Measurements from ENCODE around the gene IL17D. TPM values are rescaled to one million over a fixed set of nuclear protein-coding genes. Genes with fewer than 3 reads are reported as not detected.

IL17D gene
- total RNA-seq, 1 experiment from 2014 or later, result 1.2 TPM

DNA sequence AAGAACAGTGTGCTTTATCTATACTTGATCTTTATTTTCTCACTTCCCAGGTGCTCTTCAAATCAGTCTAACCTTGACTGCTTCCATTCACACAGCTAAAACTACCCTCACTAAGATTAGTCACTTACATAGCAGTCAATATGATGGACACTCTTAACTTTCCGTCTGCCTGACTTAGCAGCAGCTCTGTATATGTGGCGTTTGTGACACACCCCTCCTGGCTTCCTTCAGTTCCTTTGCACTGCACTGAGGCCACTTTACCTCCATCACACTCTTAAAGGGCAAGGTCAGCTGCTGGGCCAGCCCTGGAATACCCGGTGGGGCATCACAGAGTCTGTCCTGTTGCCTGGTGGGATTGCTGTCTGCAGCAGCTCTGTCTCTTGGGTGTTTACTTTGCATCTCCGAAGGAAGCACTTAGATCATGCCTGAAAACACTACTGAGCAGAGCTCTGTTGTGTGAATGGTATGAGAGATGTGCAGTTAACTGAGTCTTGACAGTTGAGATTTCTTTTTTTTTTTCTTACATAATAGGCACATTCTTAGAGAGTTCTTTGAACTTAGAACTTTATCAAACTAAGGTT lies 35.6 kb upstream of the IL17D start:
- Mint-ChIP-seq H3K36me3 (ENCODE audit: insufficient read depth in 1 of 3, low read depth in 3 of 3) (peaks cover 0 to 3% (median 0%) of the 10 kb centered on the region in 3 experiments; a peak in 1 of 7 replicates), H3K27me3 (ENCODE audit: low read depth) (no peaks in the 10 kb centered on the region), H3K9me3 (no peaks in the 10 kb centered on the region), H3K4me1 (no peaks in the 10 kb centered on the region), H3K27ac (no peak overlapping the region), H3K4me3 (no peak overlapping the region)
- no peaks in the 10 kb centered on the region for H3K27me3 ChIP-seq (ENCODE audit: insufficient read depth, low read length)
- no peak overlapping the region for H3K27ac ChIP-seq (ENCODE audit: insufficient read length, low read depth, low read length)
- no peaks in the 10 kb centered on the region for H3K79me1 ChIP-seq (ENCODE audit: insufficient read depth, low read depth, low read length, poor library complexity, severe bottlenecking)
- WGBS (ENCODE audit: extremely low coverage, insufficient read length, low lambda C conversion rate), result no CpG with 5 or more reads among the region's 4 CpGs
- H3K79me2 ChIP-seq (ENCODE audit: insufficient read depth, low read length), result no peaks in the 10 kb centered on the region
- no peak overlapping the region for H2BK120ac ChIP-seq (ENCODE audit: low read depth, low read length, poor library complexity, severe bottlenecking)
- H3K9ac ChIP-seq (ENCODE audit: extremely low read depth, insufficient read length, low read length), result no peak overlapping the region
- no peaks in the 10 kb centered on the region for H3K23me2 ChIP-seq (ENCODE audit: insufficient read length, low read depth, low read length, poor library complexity, severe bottlenecking)
- H3K18ac ChIP-seq (ENCODE audit: insufficient read length, low read depth, low read length), result no peak overlapping the region
- H2BK15ac ChIP-seq (ENCODE audit: low read depth, low read length), result no peak overlapping the region
- no peak overlapping the region for H4K5ac ChIP-seq (ENCODE audit: insufficient read length, low read depth, low read length)
- H4K91ac ChIP-seq (ENCODE audit: insufficient read length, low read depth, low read length), result no peak overlapping the region
- no peak overlapping the region for H3K4me2 ChIP-seq (ENCODE audit: insufficient read depth, insufficient read length, low read length)
- H3K14ac ChIP-seq (ENCODE audit: insufficient read depth, low read length), result no peak overlapping the region
- H3T11ph ChIP-seq (ENCODE audit: low read length), result no peak overlapping the region
- no peak overlapping the region for H2AFZ ChIP-seq (ENCODE audit: low read length)
- TF ChIP-seq, protein P1, sequence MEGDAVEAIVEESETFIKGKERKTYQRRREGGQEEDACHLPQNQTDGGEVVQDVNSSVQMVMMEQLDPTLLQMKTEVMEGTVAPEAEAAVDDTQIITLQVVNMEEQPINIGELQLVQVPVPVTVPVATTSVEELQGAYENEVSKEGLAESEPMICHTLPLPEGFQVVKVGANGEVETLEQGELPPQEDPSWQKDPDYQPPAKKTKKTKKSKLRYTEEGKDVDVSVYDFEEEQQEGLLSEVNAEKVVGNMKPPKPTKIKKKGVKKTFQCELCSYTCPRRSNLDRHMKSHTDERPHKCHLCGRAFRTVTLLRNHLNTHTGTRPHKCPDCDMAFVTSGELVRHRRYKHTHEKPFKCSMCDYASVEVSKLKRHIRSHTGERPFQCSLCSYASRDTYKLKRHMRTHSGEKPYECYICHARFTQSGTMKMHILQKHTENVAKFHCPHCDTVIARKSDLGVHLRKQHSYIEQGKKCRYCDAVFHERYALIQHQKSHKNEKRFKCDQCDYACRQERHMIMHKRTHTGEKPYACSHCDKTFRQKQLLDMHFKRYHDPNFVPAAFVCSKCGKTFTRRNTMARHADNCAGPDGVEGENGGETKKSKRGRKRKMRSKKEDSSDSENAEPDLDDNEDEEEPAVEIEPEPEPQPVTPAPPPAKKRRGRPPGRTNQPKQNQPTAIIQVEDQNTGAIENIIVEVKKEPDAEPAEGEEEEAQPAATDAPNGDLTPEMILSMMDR (conservative IDR thresholded peaks at IDR 0.05), result no peak
- no peak overlapping the region for H2BK20ac ChIP-seq (ENCODE audit: low read depth, low read length, poor library complexity, severe bottlenecking)
- H4K20me1 ChIP-seq (ENCODE audit: control insufficient read depth, insufficient read depth, insufficient read length), result no peaks in the 10 kb centered on the region
- DNase-seq, result no peak
- no peak overlapping the region for H3K56ac ChIP-seq (ENCODE audit: insufficient read length, low read depth, low read length)
- H2AK5ac ChIP-seq (ENCODE audit: insufficient read length, low read length), result no peak overlapping the region
- H3K9me3 ChIP-seq (ENCODE audit: control insufficient read depth, low read depth, low read length), result no peaks in the 10 kb centered on the region
- H2BK12ac ChIP-seq (ENCODE audit: insufficient read length, low read depth, low read length), result peak overlapping the region; percentile 55
- no peak overlapping the region for H2BK5ac ChIP-seq (ENCODE audit: insufficient read length, low read length)
- no peak overlapping the region for H3K23ac ChIP-seq (ENCODE audit: insufficient read length, low read depth, low read length)
- H3K4me1 ChIP-seq (ENCODE audit: insufficient read depth, low read length), result no peaks in the 10 kb centered on the region
- no peak overlapping the region for H4K8ac ChIP-seq (replicated peaks; ENCODE audit: insufficient read length, low read depth, low read length)
- H3K4ac ChIP-seq (ENCODE audit: low read depth, low read length), result no peak overlapping the region

Measured in H9 (cell line).